GM21381 (cell line): ENCODE results near the gene ASPM.
"Not testable (repeated sequence)": the region's sequence is repeated elsewhere in the genome, so short reads cannot be mapped to it uniquely, and the experiment has no call there.

Experiments
- ATAC-seq: cut with Tn5 transposase; IDR thresholded peaks from one replicate; pipeline ENCODE4 v1.9.1; 2021; ENCODE audit warnings: mild to moderate bottlenecking, moderate library complexity; ENCODE audit not compliant: unreplicated experiment

The ASPM gene

DNA sequence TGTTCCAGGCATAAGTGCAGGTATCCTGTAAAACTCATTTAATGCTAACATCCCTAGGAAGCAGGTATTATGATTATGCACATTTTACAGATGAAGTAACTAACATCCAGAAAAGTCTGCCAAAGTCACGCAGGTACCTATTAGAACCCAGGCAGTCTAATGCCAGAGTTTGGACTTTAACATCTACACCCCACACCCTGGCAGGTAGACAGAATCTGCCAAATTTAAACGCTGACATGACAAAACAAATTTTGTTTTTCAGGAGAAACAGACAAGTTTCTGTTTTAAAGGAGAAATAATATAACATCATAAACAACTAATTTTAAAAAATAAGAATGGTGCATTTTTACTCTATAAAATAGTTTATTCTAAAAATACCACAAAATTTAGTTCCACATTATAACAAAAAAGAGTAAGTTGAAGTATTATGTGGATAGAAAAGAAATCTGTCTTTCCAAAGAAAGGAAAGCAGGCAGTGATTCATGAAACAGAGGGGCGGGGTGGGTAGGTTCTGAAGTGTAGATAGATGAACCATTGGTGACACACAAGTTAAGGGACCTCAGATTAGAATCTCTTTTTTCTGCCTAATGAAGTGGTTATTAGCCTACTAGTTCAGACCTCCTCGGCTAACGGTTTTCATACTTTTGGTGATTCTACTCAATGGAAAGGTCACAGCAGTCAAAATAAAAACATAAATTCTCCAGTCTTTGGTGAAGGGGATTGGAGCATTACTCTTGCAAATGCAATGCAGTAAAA, 1.7 kb downstream of the ASPM start:
- no peak for ATAC-seq

GRCh38 chr1:197143276-197143675, 3.2 kb downstream of the ASPM start:
- no peak for ATAC-seq

GRCh38 chr1:197141575-197141974, 4.9 kb downstream of the ASPM start:
- ATAC-seq = no peak

DNA sequence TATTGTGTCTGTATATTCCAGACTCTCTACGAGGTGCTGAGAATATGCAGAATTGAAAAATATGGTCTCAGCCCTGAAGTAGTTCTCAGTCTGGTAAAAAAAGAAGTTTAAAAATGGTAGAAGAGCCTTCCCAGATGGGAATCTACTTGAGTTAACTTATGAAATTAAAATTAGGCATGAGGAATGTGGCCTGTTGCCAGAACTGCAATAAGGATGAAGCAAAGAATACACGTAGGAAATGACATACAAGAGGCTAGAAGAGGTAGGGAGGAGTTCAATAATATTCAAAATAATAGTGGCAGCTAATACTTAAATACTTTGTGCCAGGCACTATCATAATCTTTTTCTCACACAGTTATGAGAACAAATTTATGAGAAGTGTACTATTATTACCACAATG, 6.3 kb downstream of the ASPM start:
- no peak for ATAC-seq

DNA sequence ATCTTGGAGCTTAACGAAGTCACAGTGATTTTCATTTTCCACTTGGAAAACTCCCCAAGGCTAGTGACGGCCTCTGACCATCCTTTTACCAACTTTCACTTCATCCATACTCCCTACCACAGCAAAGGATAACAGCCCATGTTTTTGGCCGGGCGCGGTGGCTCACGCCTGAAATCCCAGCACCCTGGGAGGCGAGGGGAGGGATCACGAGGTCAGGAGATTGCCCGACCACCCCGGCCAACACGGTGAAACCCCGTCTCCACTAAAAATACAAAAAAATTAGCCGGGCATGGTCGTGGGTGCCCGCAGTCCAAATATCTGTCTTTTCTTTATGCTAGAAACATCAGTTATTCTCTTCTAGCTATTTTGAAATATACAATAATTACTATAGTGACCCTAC, 7.3 kb downstream of the ASPM start:
- ATAC-seq = no peak

DNA sequence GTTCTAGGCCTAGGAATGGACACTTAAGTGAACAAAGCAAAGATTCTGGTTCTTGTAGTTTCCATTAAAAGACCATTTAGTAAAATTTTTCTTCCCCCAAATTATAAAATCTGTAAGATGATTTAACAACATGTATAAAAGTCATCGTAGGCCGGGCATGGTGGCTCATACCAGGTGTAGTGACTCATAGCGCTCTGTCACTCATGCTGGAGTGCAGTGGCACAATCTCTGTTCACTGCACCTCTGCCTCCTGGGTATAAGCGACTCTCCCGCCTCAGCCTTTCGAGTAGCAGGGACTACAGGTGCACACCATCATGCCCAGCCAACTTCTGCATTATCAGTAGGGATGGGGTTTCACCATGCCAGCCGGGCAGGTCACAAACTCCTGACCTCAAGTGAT, 9.1 kb downstream of the ASPM start:
- ATAC-seq = no peak

GRCh38 chr1:197130677-197131304, 15.7 kb downstream of the ASPM start:
- ATAC-seq = no peak

GRCh38 chr1:197129698-197130097, 16.8 kb downstream of the ASPM start:
- ATAC-seq = no peak

DNA sequence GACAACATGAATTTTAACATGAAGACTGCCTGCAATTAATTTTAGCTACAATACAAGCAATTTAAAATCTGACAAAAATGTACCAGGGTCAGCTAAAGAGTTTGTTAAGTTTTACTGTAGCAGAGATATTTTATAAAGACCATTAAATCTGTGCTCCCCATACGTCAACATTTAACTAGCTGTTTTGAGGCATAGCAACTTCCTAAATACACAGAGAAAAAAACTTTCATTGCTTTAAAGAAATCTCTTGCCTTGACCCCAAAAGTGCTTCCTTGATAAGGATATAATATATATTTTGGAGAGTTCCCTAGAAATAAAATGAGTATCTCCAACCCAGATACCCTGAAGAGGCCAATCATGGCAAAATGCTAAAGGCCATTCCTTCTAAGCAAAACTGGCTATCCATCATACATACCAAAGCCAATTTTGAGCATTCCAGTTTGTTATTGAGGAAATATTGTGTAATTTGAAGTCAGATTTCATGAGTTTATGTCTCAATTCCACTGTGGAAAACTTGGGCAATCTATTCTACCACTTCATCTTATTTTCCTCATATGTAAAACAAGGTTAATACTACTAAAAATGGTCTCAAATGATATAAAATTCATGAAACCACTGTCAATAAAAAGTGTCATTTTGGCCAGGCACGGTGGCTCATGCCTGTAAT, 19.1 kb downstream of the ASPM start:
- ATAC-seq = no peak

- ATAC-seq = no peak
Observed at GRCh38 chr1:197126691-197127090, 19.8 kb downstream of the ASPM start.

DNA sequence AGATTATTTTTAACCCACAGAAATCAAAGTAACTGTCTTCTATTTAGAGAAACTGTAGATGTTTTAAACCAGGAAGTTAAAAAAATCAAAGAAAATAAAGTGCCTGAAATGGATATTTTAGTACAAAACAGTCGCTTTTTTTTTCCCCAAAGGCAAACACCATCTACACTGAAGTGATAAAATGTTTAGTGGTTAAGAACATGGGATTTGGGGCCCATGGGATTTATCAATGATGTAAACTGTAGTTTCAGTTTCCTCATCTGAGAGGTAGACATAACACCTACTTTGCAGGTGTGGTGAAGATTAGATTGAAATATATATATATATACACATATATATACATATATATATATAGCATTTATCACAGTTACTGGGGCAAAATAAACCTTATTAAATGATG, 22.1 kb downstream of the ASPM start:
- ATAC-seq = no peak

- no peak for ATAC-seq
Observed at GRCh38 chr1:197116156-197116555, 30.3 kb downstream of the ASPM start.

DNA sequence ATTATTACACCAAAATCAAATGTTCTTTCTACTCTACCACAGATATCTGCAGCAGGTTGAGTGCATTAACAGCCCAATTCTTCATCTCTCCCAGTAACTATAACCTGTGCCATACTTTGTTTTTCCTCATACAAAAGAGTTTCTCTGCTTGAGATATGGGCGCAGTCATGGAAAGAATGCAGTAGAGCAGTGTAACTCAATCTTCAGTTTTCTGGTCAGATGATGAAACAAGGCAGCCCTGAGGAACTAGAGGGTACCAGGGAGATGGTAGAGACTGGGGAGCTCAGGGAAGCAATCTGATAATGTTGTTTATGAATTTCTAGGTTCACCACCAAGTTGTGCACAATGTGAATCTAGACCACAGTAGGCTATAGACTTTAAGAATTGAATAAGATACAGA, 39.6 kb downstream of the ASPM start:
- ATAC-seq = no peak

DNA sequence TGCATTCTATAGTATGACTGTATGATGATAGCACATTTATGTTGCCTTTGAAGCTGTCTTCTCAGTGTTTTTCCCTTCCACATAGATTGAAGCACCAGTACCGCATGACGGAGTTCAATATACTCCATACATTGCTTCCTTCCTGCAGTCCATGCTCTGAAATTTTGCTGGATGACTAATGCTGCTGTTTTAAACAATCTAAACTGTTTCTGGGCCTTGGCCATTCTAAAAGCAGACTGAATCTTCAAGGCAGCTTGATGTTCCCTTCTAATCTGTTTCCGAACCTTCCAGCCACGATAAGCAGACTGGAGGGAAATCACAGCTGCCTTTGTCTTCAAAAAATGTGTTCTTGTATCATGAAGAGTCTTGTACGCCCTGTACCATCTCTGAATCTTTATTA, 43.2 kb downstream of the ASPM start:
- ATAC-seq = no peak

- no peak for ATAC-seq
Observed at GRCh38 chr1:197101978-197102377, 44.5 kb downstream of the ASPM start.

DNA sequence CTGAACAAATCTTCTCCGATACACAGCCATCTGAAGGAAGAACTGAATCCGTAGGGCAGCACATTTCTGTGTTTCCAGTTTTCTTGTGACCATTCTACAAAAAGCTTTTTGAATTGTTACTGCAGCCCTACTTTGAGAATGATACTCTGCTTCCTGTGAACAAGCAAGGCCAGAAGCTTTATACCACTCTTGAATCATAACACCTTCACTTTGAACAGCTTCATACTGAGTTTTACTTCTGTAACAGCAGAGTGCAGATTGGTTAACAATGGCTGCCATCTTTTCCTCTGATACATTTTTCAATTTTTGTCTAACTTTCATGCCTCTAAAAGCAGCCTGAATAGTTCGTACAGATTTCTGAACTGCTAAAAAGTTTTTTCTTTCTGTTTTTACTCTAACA, 45.8 kb downstream of the ASPM start:
- ATAC-seq = no peak

DNA sequence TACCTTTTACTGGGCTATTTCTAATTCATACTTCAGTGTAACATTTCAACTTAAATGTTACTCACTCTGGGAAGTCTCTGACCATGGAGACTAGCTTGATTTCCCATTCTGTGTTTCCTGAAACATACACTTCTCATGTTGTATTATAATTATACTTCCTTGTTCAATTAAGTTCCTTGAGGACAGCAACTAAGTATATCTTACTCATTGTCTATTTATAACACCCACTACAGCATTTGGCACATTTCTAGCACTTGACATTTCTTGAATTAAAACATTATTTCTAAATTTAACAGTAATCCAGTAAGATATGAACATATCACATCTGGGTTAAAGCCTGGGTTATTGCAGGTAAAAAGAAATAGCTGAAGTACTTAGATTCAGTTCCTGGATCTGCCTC, 47.0 kb downstream of the ASPM start:
- no peak for ATAC-seq

- not testable (repeated sequence) for ATAC-seq
Observed at GRCh38 chr1:197096971-197097370, 49.5 kb downstream of the ASPM start.

GRCh38 chr1:197096137-197096536, 50.3 kb downstream of the ASPM start:
- ATAC-seq = no peak

DNA sequence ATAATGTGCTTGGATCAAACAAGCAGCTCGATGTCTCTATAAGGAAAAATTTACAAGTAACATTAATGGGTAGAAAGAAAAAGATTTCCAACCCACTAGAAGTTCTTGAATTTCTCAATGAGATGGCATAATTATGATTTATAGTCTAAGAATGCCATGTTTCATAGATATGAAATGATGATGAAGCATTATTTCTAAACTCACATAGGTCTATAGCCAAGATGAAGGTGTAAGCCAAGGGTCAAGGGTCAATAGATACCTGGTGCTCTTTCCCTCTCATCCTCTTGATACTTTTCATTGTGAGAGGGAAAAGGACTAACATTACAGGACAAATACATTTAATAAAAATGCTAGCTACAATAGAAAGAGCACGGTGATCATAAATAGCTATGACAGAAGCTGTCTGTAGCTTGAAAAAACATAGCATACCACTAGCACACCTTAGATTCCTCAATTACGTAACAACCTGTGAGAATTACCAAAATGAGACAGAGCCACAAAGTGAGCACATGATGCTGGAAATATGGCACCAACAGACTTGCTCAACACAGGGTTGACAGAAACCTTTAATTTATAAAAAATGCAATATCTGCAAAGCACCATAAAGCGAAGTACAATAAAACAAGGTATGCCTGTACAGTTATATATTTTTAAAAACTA, 53.1 kb downstream of the ASPM start:
- ATAC-seq = no peak

GRCh38 chr1:197092491-197093023, 53.9 kb downstream of the ASPM start:
- ATAC-seq = no peak
